Ishikawa (cell line): ENCODE results near the gene BCL7A.

Experiments
- EP300 ChIP-seq: IDR thresholded peaks from 2 replicates; pipeline ENCODE4 v1.6.1; 2012; ENCODE audit warnings: borderline replicate concordance
- RAD21 ChIP-seq: IDR thresholded peaks from 2 replicates; pipeline ENCODE4 v1.6.1; 2012; ENCODE audit warnings: low read depth
- YY1 ChIP-seq: IDR thresholded peaks from 2 replicates; pipeline ENCODE4 v1.6.1; 2012; ENCODE audit warnings: low read depth

DNA sequence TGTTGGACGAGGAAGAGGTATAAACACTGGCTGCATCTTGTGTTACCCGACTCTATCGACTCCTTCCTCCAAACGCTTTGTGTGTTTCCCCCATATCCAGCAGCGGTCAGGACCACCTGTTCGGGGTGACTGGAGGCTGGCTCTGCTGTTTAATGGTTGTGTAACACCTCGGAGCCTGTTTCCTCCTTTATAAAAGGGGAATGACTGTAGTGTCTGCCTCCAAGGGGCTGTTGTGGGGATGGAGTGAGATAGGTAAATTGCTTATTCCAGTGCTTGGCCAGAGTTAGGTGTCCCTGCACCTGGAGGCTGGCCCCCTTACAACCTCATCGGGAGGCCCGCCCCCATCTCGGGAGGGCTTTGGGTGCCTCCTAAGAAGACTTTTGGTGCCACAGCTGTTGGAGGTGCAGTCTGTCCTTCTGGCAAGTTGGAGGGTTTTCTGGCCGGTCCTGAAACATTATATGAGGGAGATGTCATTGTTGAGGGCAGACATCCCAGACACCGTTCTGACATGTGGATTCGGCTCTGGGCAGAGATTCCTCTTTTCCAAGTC, 57.9 kb downstream of the BCL7A start:
- no peak for TF ChIP-seq EP300
- TF ChIP-seq YY1, result no peak
- no peak for TF ChIP-seq RAD21
